ENCODE measurements around the gene U2SURP. TPM values are rescaled to one million over a fixed set of nuclear protein-coding genes. Genes with fewer than 3 reads are reported as not detected.
"Not testable (repeated sequence)": the region's sequence is repeated elsewhere in the genome, so short reads cannot be mapped to it uniquely, and the experiment has no call there.

U2SURP gene
- total and polyA plus RNA-seq, 3 experiments from 2014 or later = 121 to 148 (median 146) TPM

DNA sequence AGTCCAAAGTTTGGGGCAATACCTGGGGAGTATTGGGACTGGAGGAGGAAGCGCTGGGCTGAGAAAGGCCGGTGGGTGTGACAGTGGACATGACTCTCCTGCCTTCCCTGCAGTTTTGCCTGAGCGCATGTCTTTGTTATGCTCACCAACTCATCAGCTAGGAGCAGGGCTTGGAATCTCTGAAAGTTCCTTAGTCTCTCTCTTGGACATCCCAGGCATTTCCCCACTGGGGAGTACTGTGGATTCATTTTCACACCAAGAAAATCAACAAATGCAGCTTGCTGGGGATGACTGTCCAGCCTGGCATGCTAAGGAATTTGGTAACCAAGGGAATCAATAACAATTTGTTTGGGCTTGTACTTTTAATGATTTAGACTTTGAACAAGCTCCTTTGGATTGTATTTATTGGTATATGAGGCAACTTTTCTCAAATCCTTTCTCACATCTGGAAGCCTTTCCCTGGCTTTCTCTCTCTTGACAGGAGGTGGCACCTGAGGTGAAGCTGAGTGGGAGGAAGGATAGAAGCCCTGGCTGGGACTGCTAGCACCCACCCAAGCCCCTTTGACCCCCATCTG lies 69.7 kb downstream of the U2SURP start:
- no peak for DNase-seq
- Mint-ChIP-seq H3K27me3 (peaks cover 1 to 5% of the 10 kb centered on the region in 2 donors), H3K9me3 (no peaks in the 10 kb centered on the region), H3K4me3 (no peak overlapping the region), H3K4me1 (no peaks in the 10 kb centered on the region), H3K27ac (no peak overlapping the region), H3K36me3 (no peaks in the 10 kb centered on the region)
- Histone ChIP-seq H3K4me3 (ENCODE audit: low read length) (no peak overlapping the region), H3K27ac (ENCODE audit: low read depth, low read length) (no peak overlapping the region), H3K9me3 (ENCODE audit: low read length) (no peaks in the 10 kb centered on the region), H3K36me3 (ENCODE audit: insufficient read depth, low read length) (no peaks in the 10 kb centered on the region), H3K4me1 (ENCODE audit: insufficient read depth, low read length) (no peaks in the 10 kb centered on the region), H3K27me3 (ENCODE audit: insufficient read depth, low read length, poor library complexity, severe bottlenecking) (no peaks in the 10 kb centered on the region)
- POLR2A ChIA-PET = no interaction called here
- CTCF ChIA-PET = interaction anchor here (0.7 kb wide), 1 partner anchor 563 kb away, joined by 4 read pairs; no protein-coding TSS in a partner anchor

GRCh38 chr3:143071776-143072175 lies 70.4 kb downstream of the U2SURP start:
- no peaks in the 10 kb centered on the region for H3K36me3 Mint-ChIP-seq
- Histone ChIP-seq H3K36me3 (ENCODE audit: insufficient read depth, low read length) (no peaks in the 10 kb centered on the region), H3K4me1 (ENCODE audit: insufficient read depth, low read length) (no peaks in the 10 kb centered on the region), H3K4me3 (ENCODE audit: low read length) (no peak overlapping the region), H3K27ac (ENCODE audit: low read depth, low read length) (no peak overlapping the region), H3K9me3 (ENCODE audit: low read length) (no peaks in the 10 kb centered on the region), H3K27me3 (ENCODE audit: insufficient read depth, low read length, poor library complexity, severe bottlenecking) (no peaks in the 10 kb centered on the region)
- H3K27ac Mint-ChIP-seq = peak overlapping the region in 1 of 8 donors; percentile 52
- H3K9me3 Mint-ChIP-seq = no peaks in the 10 kb centered on the region
- CTCF ChIA-PET = no interaction called here
- H3K4me3 Mint-ChIP-seq = no peak overlapping the region
- DNase-seq = no peak
- peaks cover 1 to 5% of the 10 kb centered on the region in 2 donors for H3K27me3 Mint-ChIP-seq
- POLR2A ChIA-PET = no interaction called here
- no peaks in the 10 kb centered on the region for H3K4me1 Mint-ChIP-seq

DNA sequence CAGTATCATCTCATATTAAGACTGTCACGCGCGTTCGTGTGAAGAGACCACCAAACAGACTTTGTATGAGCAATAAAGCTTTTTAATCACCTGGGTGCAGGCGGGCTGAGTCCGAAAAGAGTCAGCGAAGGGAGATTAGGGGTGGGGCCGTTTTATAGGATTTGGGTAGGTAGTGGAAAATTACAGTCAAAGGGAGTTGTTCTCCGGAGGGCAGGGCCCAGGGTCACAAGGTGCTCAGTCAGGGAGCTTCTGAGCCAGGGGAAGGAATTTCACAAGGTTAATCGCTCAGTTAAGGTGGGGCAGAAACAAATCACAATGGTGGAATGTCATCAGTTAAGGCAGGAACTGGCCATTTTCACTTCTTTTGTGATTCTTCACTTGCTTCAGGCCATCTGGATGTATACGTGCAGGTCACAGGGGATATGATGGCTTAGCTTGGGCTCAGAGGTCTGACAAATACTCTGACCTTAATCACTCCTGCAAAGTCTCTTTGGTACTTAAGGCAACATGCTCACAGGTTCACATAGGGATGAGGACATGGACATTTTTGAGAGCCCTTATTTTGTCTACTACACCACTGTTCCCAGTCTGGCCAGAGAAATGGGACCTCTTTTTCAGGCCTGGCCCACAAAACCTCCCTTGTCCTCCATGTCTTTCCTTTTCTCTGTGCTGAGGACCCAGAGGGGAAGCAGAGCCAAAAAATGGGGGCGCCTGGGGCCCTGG lies 71.1 kb downstream of the U2SURP start:
- H3K4me3 Mint-ChIP-seq; H3K27me3 ChIP-seq (ENCODE audit: insufficient read depth, low read length, poor library complexity, severe bottlenecking); H3K4me1 ChIP-seq (ENCODE audit: insufficient read depth, low read length); H3K4me1 Mint-ChIP-seq; H3K4me3 ChIP-seq (ENCODE audit: low read length); H3K36me3 ChIP-seq (ENCODE audit: insufficient read depth, low read length); CTCF ChIA-PET; POLR2A ChIA-PET; DNase-seq; H3K9me3 Mint-ChIP-seq; H3K36me3 Mint-ChIP-seq; H3K27me3 Mint-ChIP-seq; H3K9me3 ChIP-seq (ENCODE audit: low read length); H3K27ac ChIP-seq (ENCODE audit: low read depth, low read length): not testable (repeated sequence)
- peak overlapping the region in 1 of 8 donors; percentile 52 for H3K27ac Mint-ChIP-seq

DNA sequence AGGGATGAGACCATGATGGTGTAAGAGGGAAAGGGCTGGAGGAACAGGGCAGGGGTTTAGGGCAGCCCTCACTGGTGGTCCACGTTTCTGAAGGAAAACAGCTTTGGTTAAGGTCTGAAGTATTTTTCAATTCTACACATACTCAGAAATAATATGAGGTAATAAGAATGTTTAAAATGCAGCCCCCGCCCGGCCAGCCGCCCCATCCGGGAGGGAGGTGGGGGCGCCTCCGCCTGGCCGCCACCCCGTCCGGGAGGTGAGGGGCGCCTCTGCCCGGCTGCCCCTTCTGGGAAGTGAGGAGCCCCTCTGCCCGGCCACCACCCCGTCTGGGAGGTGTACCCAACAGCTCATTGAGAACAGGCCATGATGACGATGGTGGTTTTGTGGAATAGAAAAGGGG lies 72.2 kb downstream of the U2SURP start:
- H3K4me3 ChIP-seq (ENCODE audit: low read length); H3K36me3 Mint-ChIP-seq; H3K4me1 ChIP-seq (ENCODE audit: insufficient read depth, low read length); H3K36me3 ChIP-seq (ENCODE audit: insufficient read depth, low read length); H3K4me3 Mint-ChIP-seq; H3K9me3 Mint-ChIP-seq; H3K27ac ChIP-seq (ENCODE audit: low read depth, low read length); H3K27ac Mint-ChIP-seq; H3K9me3 ChIP-seq (ENCODE audit: low read length); DNase-seq; H3K4me1 Mint-ChIP-seq; H3K27me3 ChIP-seq (ENCODE audit: insufficient read depth, low read length, poor library complexity, severe bottlenecking); POLR2A ChIA-PET: not testable (repeated sequence)
- H3K27me3 Mint-ChIP-seq = peaks cover 2 to 12% of the 10 kb centered on the region in 2 donors
- CTCF ChIA-PET = interaction anchor here (1.1 kb wide), 1 partner anchor 10 kb away, joined by 3 read pairs; no protein-coding TSS in a partner anchor

DNA sequence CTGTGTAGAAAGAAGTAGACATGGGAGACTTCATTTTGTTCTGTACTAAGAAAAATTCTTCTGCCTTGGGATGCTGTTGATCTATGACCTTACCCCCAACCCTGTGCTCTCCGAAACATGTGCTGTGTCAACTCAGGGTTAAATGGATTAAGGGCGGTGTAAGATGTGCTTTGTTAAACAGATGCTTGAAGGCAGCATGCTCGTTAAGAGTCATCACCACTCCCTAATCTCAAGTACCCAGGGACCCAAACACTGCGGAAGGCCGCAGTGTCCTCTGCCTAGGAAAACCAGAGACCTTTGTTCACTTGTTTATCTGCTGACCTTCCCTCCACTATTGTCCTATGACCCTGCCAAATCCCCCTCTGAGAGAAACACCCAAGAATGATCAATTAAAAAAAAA lies 72.6 kb downstream of the U2SURP start:
- peaks cover 2 to 12% of the 10 kb centered on the region in 2 donors for H3K27me3 Mint-ChIP-seq
- H3K9me3 Mint-ChIP-seq; H3K4me3 Mint-ChIP-seq; H3K27ac ChIP-seq (ENCODE audit: low read depth, low read length); H3K27ac Mint-ChIP-seq; H3K36me3 ChIP-seq (ENCODE audit: insufficient read depth, low read length); H3K4me3 ChIP-seq (ENCODE audit: low read length); DNase-seq; H3K27me3 ChIP-seq (ENCODE audit: insufficient read depth, low read length, poor library complexity, severe bottlenecking); H3K4me1 ChIP-seq (ENCODE audit: insufficient read depth, low read length); H3K9me3 ChIP-seq (ENCODE audit: low read length); H3K4me1 Mint-ChIP-seq; H3K36me3 Mint-ChIP-seq; POLR2A ChIA-PET: not testable (repeated sequence)
- CTCF ChIA-PET = interaction anchor here (1.1 kb wide), 1 partner anchor 10 kb away, joined by 3 read pairs; no protein-coding TSS in a partner anchor

GRCh38 chr3:143078883-143079282 lies 77.5 kb downstream of the U2SURP start:
- H3K9me3 Mint-ChIP-seq = no peaks in the 10 kb centered on the region
- Histone ChIP-seq H3K27me3 (ENCODE audit: insufficient read depth, low read length, poor library complexity, severe bottlenecking) (no peaks in the 10 kb centered on the region), H3K4me3 (ENCODE audit: low read length) (no peak overlapping the region), H3K9me3 (ENCODE audit: low read length) (no peaks in the 10 kb centered on the region), H3K4me1 (ENCODE audit: insufficient read depth, low read length) (no peaks in the 10 kb centered on the region), H3K27ac (ENCODE audit: low read depth, low read length) (no peak overlapping the region), H3K36me3 (ENCODE audit: insufficient read depth, low read length) (no peaks in the 10 kb centered on the region)
- peaks cover 3 to 9% (median 5%) of the 10 kb centered on the region in 3 donors for H3K4me1 Mint-ChIP-seq
- peaks cover 2 to 26% of the 10 kb centered on the region in 2 donors for H3K27me3 Mint-ChIP-seq
- DNase-seq = no peak
- H3K36me3 Mint-ChIP-seq = no peaks in the 10 kb centered on the region
- ChIA-PET CTCF (no interaction called here), POLR2A (no interaction called here)
- no peak overlapping the region for H3K4me3 Mint-ChIP-seq
- no peak overlapping the region for H3K27ac Mint-ChIP-seq

GRCh38 chr3:143080196-143080595 lies 78.8 kb downstream of the U2SURP start:
- POLR2A ChIA-PET = no interaction called here
- CTCF ChIA-PET = no interaction called here
- Histone ChIP-seq H3K27ac (ENCODE audit: low read depth, low read length) (no peak overlapping the region), H3K27me3 (ENCODE audit: insufficient read depth, low read length, poor library complexity, severe bottlenecking) (no peaks in the 10 kb centered on the region), H3K9me3 (ENCODE audit: low read length) (no peaks in the 10 kb centered on the region), H3K4me1 (ENCODE audit: insufficient read depth, low read length) (no peaks in the 10 kb centered on the region), H3K4me3 (ENCODE audit: low read length) (no peak overlapping the region), H3K36me3 (ENCODE audit: insufficient read depth, low read length) (no peaks in the 10 kb centered on the region)
- no peaks in the 10 kb centered on the region for H3K9me3 Mint-ChIP-seq
- H3K27ac Mint-ChIP-seq = no peak overlapping the region
- peaks cover 7 to 33% of the 10 kb centered on the region in 2 donors for H3K27me3 Mint-ChIP-seq
- no peak overlapping the region for H3K4me3 Mint-ChIP-seq
- no peaks in the 10 kb centered on the region for H3K36me3 Mint-ChIP-seq
- peaks cover 3 to 9% (median 5%) of the 10 kb centered on the region in 3 donors for H3K4me1 Mint-ChIP-seq
- DNase-seq = no peak

GRCh38 chr3:143081365-143081764 lies 80.0 kb downstream of the U2SURP start:
- no peaks in the 10 kb centered on the region for H3K36me3 ChIP-seq (ENCODE audit: insufficient read depth, low read length)
- Mint-ChIP-seq H3K36me3 (no peaks in the 10 kb centered on the region), H3K4me1 (peaks cover 3 to 9% (median 5%) of the 10 kb centered on the region in 3 donors), H3K4me3 (no peak overlapping the region), H3K27me3 (peaks cover 7 to 33% of the 10 kb centered on the region in 2 donors), H3K27ac (no peak overlapping the region), H3K9me3 (no peaks in the 10 kb centered on the region)
- DNase-seq = no peak
- no peaks in the 10 kb centered on the region for H3K27me3 ChIP-seq (ENCODE audit: insufficient read depth, low read length, poor library complexity, severe bottlenecking)
- H3K4me1 ChIP-seq (ENCODE audit: insufficient read depth, low read length) = no peaks in the 10 kb centered on the region
- H3K9me3 ChIP-seq (ENCODE audit: low read length) = no peaks in the 10 kb centered on the region
- POLR2A ChIA-PET = no interaction called here
- CTCF ChIA-PET = no interaction called here
- H3K4me3 ChIP-seq (ENCODE audit: low read length) = no peak overlapping the region
- H3K27ac ChIP-seq (ENCODE audit: low read depth, low read length) = no peak overlapping the region

All from CD8-positive, alpha-beta memory T cell (primary cell).